ENCODE data around the gene PNPLA1. TPM values are rescaled to one million over a fixed set of nuclear protein-coding genes. Genes with fewer than 3 reads are reported as not detected.

The PNPLA1 gene
- total and polyA plus RNA-seq, 10 of the 15 experiments (the other 5 are each of a cell fraction or from before 2014, with no cell fraction given), result 0.04 TPM; not detected in 9

DNA sequence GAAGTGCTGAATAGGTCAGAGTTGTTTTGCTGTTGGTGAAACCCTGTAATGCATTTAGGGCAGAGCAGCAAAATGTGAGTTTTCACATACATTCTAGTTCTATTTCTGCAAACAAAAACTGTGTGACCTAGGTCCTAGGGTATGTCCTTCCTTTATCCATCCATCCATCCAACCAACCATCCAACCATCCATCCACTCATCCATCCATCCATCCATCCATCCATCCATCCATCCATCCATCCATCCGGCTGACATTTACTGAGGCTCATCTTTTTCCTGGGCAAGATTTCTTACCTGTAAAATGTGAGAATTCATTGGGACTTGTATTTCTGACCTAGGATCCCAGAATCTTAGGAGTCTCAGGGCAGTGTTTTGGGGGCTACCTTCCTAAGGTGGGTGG, 14.5 kb downstream of the PNPLA1 start:
- Histone ChIP-seq H3K4me1 (ENCODE audit: control insufficient read depth, insufficient read depth, low read length) (peaks cover 4% of the 10 kb centered on the region; the same call in 1 of the 2 replicates), H3K79me2 (ENCODE audit: control insufficient read depth, insufficient read depth, low read length) (no peaks in the 10 kb centered on the region), H3K9ac (ENCODE audit: control insufficient read depth, insufficient read depth, low read length) (no peak overlapping the region), H3K36me3 (ENCODE audit: control insufficient read depth in 2 of 2, insufficient read depth in 2 of 2, low read length in 1 of 2) (no peaks in the 10 kb centered on the region), H3K27me3 (replicated peaks in 1 of 2; ENCODE audit: control insufficient read depth in 2 of 2, insufficient read depth in 2 of 2, low read length in 1 of 2) (peaks cover 0 to 11% of the 10 kb centered on the region in 2 experiments; a peak in 3 of 4 replicates), H3K4me2 (ENCODE audit: control insufficient read depth, insufficient read depth) (no peak overlapping the region), H4K20me1 (ENCODE audit: control insufficient read depth, insufficient read depth) (no peaks in the 10 kb centered on the region), H2AFZ (ENCODE audit: control insufficient read depth, low read depth, low read length) (no peak overlapping the region), H3K4me3 (no peak overlapping the region), H3K9me3 (replicated peaks; ENCODE audit: control insufficient read depth, insufficient read depth, low read length) (no peaks in the 10 kb centered on the region), H3K27ac (ENCODE audit: control insufficient read depth, insufficient read depth) (no peak overlapping the region)
- BruUV-seq (replicated peaks), result no TSS peak
- intact Hi-C loops (cut with micrococcal nuclease; ENCODE audit: unreplicated experiment) (no loop called here), in situ Hi-C loops (cut with MboI) (no loop called here)
- TF ChIP-seq, protein P1, sequence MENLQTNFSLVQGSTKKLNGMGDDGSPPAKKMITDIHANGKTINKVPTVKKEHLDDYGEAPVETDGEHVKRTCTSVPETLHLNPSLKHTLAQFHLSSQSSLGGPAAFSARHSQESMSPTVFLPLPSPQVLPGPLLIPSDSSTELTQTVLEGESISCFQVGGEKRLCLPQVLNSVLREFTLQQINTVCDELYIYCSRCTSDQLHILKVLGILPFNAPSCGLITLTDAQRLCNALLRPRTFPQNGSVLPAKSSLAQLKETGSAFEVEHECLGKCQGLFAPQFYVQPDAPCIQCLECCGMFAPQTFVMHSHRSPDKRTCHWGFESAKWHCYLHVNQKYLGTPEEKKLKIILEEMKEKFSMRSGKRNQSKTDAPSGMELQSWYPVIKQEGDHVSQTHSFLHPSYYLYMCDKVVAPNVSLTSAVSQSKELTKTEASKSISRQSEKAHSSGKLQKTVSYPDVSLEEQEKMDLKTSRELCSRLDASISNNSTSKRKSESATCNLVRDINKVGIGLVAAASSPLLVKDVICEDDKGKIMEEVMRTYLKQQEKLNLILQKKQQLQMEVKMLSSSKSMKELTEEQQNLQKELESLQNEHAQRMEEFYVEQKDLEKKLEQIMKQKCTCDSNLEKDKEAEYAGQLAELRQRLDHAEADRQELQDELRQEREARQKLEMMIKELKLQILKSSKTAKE (IDR thresholded peaks at IDR 0.05; ENCODE audit: low read depth, poor library complexity, severe bottlenecking), result no peak
- no peak for TF ChIP-seq SIX5 (IDR thresholded peaks at IDR 0.05; ENCODE audit: low read depth, low read length, severe bottlenecking)
- no peak for TF ChIP-seq MTA2 (IDR thresholded peaks at IDR 0.05; ENCODE audit: low read depth)
- TF ChIP-seq PAX5 (IDR thresholded peaks at IDR 0.05; ENCODE audit: borderline replicate concordance, low read depth, low read length), result no peak
- ChIA-PET CTCF (no interaction called here), RAD21 (ENCODE audit: unreplicated experiment) (no interaction called here), SMC1A (ENCODE audit: uncharacterized antibody, unreplicated experiment) (no interaction called here), POLR2A (no interaction called here)
- 88% methylated on average over 1 of the region's 1 CpG for WGBS (ENCODE audit: insufficient coverage, insufficient replicate concordance, low lambda C conversion rate, missing lambda C conversion rate)
- no peak for FAIRE-seq
- DNase-seq (ENCODE audit: low read depth, low spot score), result no peak
- ATAC-seq, result no peak

DNA sequence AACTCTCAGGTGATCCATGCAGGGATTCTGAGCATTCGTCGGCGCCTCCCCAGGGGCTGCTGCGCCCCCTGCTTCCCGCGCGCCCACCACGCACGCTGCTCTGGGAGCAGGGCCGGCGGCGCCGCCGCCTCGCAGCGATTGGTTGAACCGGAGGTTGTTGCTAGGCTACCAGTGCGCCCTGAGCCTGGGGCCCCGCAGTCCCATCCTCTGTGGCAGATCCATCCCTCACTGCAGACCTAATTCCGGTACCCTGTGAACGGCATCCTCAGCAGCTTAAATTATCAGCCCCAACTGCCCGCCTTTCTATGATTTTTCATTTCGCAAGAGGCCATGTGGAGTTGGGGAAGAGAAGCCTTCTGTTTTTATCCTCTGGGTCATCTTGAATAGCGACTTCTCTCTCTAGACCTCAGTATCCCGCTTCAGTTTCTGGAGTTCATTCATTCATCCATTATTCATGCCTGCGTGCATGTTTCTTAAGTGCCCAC, 15.4 kb downstream of the PNPLA1 start:
- SMC1A ChIA-PET (ENCODE audit: uncharacterized antibody, unreplicated experiment), result no interaction called here
- in situ Hi-C loops (cut with MboI), result no loop called here

More for the DNA sequence above, 15.4 kb downstream of the PNPLA1 start:
- TF ChIP-seq, protein P2, sequence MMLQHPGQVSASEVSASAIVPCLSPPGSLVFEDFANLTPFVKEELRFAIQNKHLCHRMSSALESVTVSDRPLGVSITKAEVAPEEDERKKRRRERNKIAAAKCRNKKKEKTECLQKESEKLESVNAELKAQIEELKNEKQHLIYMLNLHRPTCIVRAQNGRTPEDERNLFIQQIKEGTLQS (IDR thresholded peaks at IDR 0.05; ENCODE audit: borderline replicate concordance, extremely low read depth, low read depth, low read length), result no peak
- TF ChIP-seq NFYA (IDR thresholded peaks at IDR 0.05; ENCODE audit: borderline replicate concordance, low read depth, low read length) (no peak), TARDBP (IDR thresholded peaks at IDR 0.05; ENCODE audit: borderline replicate concordance) (no peak)
- ChIA-PET RAD21 (ENCODE audit: unreplicated experiment) (no interaction called here), CTCF (no interaction called here), POLR2A (no interaction called here)
- no peak overlapping the region for H3K9ac ChIP-seq (ENCODE audit: control insufficient read depth, insufficient read depth, low read length)
- H4K20me1 ChIP-seq (ENCODE audit: control insufficient read depth, insufficient read depth), result no peaks in the 10 kb centered on the region
- intact Hi-C loops (cut with micrococcal nuclease; ENCODE audit: unreplicated experiment), result no loop called here
- H3K27me3 ChIP-seq (replicated peaks in 1 of 2; ENCODE audit: control insufficient read depth in 2 of 2, insufficient read depth in 2 of 2, low read length in 1 of 2), result peaks cover 0 to 11% of the 10 kb centered on the region in 2 experiments; a peak in 3 of 4 replicates
- H3K27ac ChIP-seq (ENCODE audit: control insufficient read depth, insufficient read depth), result no peak overlapping the region
- H3K4me1 ChIP-seq (ENCODE audit: control insufficient read depth, insufficient read depth, low read length), result peaks cover 2% of the 10 kb centered on the region; the same call in 1 of the 2 replicates
- BruUV-seq (replicated peaks), result no TSS peak
- H3K4me2 ChIP-seq (ENCODE audit: control insufficient read depth, insufficient read depth), result no peak overlapping the region
- FAIRE-seq (no peak), ATAC-seq (no peak), DNase-seq (ENCODE audit: low read depth, low spot score) (no peak)
- no peak overlapping the region for H3K4me3 ChIP-seq
- WGBS (ENCODE audit: insufficient coverage, insufficient replicate concordance, low lambda C conversion rate, missing lambda C conversion rate), result 33% methylated on average over 20 of the region's 26 CpGs
- no peaks in the 10 kb centered on the region for H3K79me2 ChIP-seq (ENCODE audit: control insufficient read depth, insufficient read depth, low read length)
- no peaks in the 10 kb centered on the region for H3K36me3 ChIP-seq (ENCODE audit: control insufficient read depth in 2 of 2, insufficient read depth in 2 of 2, low read length in 1 of 2)
- no peaks in the 10 kb centered on the region for H3K9me3 ChIP-seq (replicated peaks; ENCODE audit: control insufficient read depth, insufficient read depth, low read length)
- H2AFZ ChIP-seq (ENCODE audit: control insufficient read depth, low read depth, low read length), result no peak overlapping the region
